Measurements from ENCODE around the gene TRPM8.

- TF ChIP-seq, protein P1, sequence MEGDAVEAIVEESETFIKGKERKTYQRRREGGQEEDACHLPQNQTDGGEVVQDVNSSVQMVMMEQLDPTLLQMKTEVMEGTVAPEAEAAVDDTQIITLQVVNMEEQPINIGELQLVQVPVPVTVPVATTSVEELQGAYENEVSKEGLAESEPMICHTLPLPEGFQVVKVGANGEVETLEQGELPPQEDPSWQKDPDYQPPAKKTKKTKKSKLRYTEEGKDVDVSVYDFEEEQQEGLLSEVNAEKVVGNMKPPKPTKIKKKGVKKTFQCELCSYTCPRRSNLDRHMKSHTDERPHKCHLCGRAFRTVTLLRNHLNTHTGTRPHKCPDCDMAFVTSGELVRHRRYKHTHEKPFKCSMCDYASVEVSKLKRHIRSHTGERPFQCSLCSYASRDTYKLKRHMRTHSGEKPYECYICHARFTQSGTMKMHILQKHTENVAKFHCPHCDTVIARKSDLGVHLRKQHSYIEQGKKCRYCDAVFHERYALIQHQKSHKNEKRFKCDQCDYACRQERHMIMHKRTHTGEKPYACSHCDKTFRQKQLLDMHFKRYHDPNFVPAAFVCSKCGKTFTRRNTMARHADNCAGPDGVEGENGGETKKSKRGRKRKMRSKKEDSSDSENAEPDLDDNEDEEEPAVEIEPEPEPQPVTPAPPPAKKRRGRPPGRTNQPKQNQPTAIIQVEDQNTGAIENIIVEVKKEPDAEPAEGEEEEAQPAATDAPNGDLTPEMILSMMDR (IDR thresholded peaks at IDR 0.05), result no peak
- no peak for TF ChIP-seq POLR2A (IDR thresholded peaks at IDR 0.05)
- no peak for TF ChIP-seq POLR2AphosphoS5 (IDR thresholded peaks at IDR 0.05)
Observed at GRCh38 chr2:234005126-234005525, 88.0 kb downstream of the TRPM8 start.

All from suprapubic skin (tissue), 4 donors.